Type B pancreatic cell (in vitro differentiated cells): ENCODE data around the gene SMCO3. TPM values are rescaled to one million over a fixed set of nuclear protein-coding genes. Genes with fewer than 3 reads are reported as not detected.

Experiments used
- DNase-seq: peaks from one replicate; pipeline ENCODE4 v3.0.0; 2021; ENCODE audit warnings: mixed read lengths; ENCODE audit not compliant: unreplicated experiment; ENCODE audit errors: extremely low spot score
- H3K27ac Mint-ChIP-seq: 2 replicates; pipeline ENCODE4 v1.8.0; 2021; ENCODE audit warnings: mild to moderate bottlenecking, mixed read lengths
- H3K27me3 Mint-ChIP-seq: 2 replicates; pipeline ENCODE4 v1.8.0; 2021; ENCODE audit warnings: mixed read lengths
- H3K36me3 Mint-ChIP-seq: 2 replicates; pipeline ENCODE4 v1.8.0; 2021; ENCODE audit warnings: mixed read lengths
- H3K4me1 Mint-ChIP-seq: one replicate; pipeline ENCODE4 v1.8.0; 2021; ENCODE audit warnings: mixed read lengths; ENCODE audit not compliant: unreplicated experiment
- H3K4me3 Mint-ChIP-seq: 2 replicates; pipeline ENCODE4 v1.8.0; 2021; ENCODE audit warnings: mild to moderate bottlenecking, mixed read lengths
- H3K9me3 Mint-ChIP-seq: 2 replicates; pipeline ENCODE4 v1.8.0; 2021; ENCODE audit warnings: mixed read lengths
- CTCF ChIP-seq: fragments of 200-600 bp; sonication (generic); conservative IDR thresholded peaks from 2 replicates; pipeline ENCODE4 v1.5.0; 2021; ENCODE audit warnings: antibody characterized with exemption, mild to moderate bottlenecking
- total RNA-seq: library from RNA; stranded (reverse); gene quantifications from 2 replicates; pipeline ENCODE4 v1.2.1, GENCODE V29; 2021; ENCODE audit warnings: low replicate concordance

Gene SMCO3
- total RNA-seq, 1 donor from 2014 or later: not detected

- H3K36me3 Mint-ChIP-seq: peaks cover 21% of the 10 kb centered on the region
- peaks cover 16% of the 10 kb centered on the region for H3K27me3 Mint-ChIP-seq
- peaks cover 35% of the 10 kb centered on the region for H3K4me1 Mint-ChIP-seq
- H3K27ac Mint-ChIP-seq: no peak overlapping the region
- H3K4me3 Mint-ChIP-seq: no peak overlapping the region
- peaks cover 12% of the 10 kb centered on the region for H3K9me3 Mint-ChIP-seq
- no peak for DNase-seq
- no peak for TF ChIP-seq CTCF
Measured at GRCh38 chr12:14852880-14853279, 38.9 kb upstream of the SMCO3 start.

GRCh38 chr12:14850929-14851663 lies 37.1 kb upstream of the SMCO3 start:
- Mint-ChIP-seq H3K9me3 (peaks cover 4% of the 10 kb centered on the region), H3K4me3 (no peak overlapping the region), H3K27me3 (peaks cover 21% of the 10 kb centered on the region), H3K4me1 (peaks cover 35% of the 10 kb centered on the region), H3K27ac (no peak overlapping the region), H3K36me3 (peaks cover 9% of the 10 kb centered on the region)
- TF ChIP-seq CTCF: no peak
- no peak for DNase-seq

- peak overlapping the region; percentile 6 for H3K27ac Mint-ChIP-seq
- peaks cover 31% of the 10 kb centered on the region for H3K4me1 Mint-ChIP-seq
- H3K27me3 Mint-ChIP-seq: peaks cover 25% of the 10 kb centered on the region
- peaks cover 4% of the 10 kb centered on the region for H3K9me3 Mint-ChIP-seq
- no peak overlapping the region for H3K4me3 Mint-ChIP-seq
- DNase-seq: no peak
- peaks cover 9% of the 10 kb centered on the region for H3K36me3 Mint-ChIP-seq
- no peak for TF ChIP-seq CTCF
Measured at GRCh38 chr12:14849661-14850060, 35.7 kb upstream of the SMCO3 start.

GRCh38 chr12:14846876-14847580 lies 33.0 kb upstream of the SMCO3 start:
- no peak for TF ChIP-seq CTCF
- Mint-ChIP-seq H3K9me3 (no peaks in the 10 kb centered on the region), H3K27ac (no peak overlapping the region), H3K27me3 (peaks cover 25% of the 10 kb centered on the region), H3K4me1 (peaks cover 23% of the 10 kb centered on the region), H3K36me3 (peaks cover 9% of the 10 kb centered on the region), H3K4me3 (no peak overlapping the region)
- DNase-seq: no peak

GRCh38 chr12:14846042-14846587 lies 32.1 kb upstream of the SMCO3 start:
- Mint-ChIP-seq H3K27ac (no peak overlapping the region), H3K9me3 (no peaks in the 10 kb centered on the region), H3K4me1 (peaks cover 21% of the 10 kb centered on the region), H3K4me3 (no peak overlapping the region), H3K27me3 (peaks cover 24% of the 10 kb centered on the region), H3K36me3 (peaks cover 8% of the 10 kb centered on the region)
- DNase-seq: no peak
- TF ChIP-seq CTCF: no peak
